CD14-positive monocyte (primary cell): ENCODE data around the gene TAF10. TPM values are rescaled to one million over a fixed set of nuclear protein-coding genes. Genes with fewer than 3 reads are reported as not detected.

ENCODE experiments used
- DNase-seq, 3 donors: peaks; one replicate each; pipeline ENCODE4 v3.0.0-alpha.2; 2011 to 2022
- H2AFZ ChIP-seq: 2 replicates; pipeline ENCODE4 v1.6.0; 2012; ENCODE audit warnings: mild to moderate bottlenecking, low read depth, low read length, inconsistent platforms; ENCODE audit not compliant: insufficient read depth, poor library complexity, severe bottlenecking
- H3K27ac ChIP-seq, 2 donors: 1 replicate in 1 of 2; 2 replicates in 1 of 2; pipeline ENCODE4 v1.5.1; 2012 to 2013; ENCODE audit warnings: low read length in 2 of 2, control low read depth in 1 of 2, inconsistent platforms in 1 of 2, low read depth in 1 of 2, mild to moderate bottlenecking in 1 of 2
- H3K27me3 ChIP-seq, 2 donors: one replicate each; pipeline versions ENCODE4 v1.6.0 to v1.6.1; 2011 to 2013; ENCODE audit warnings: low read length in 2 of 2; ENCODE audit not compliant: control insufficient read depth in 2 of 2, insufficient read depth in 2 of 2
- H3K36me3 ChIP-seq, 2 donors: replicated peaks in 1 of 2; 1 replicate in 1 of 2; 2 replicates in 1 of 2; pipeline versions ENCODE4 v1.5.1 to v1.6.1; 2012 to 2013; ENCODE audit warnings: low read length in 2 of 2, control low read depth in 1 of 2, inconsistent platforms in 1 of 2, mild to moderate bottlenecking in 1 of 2; ENCODE audit not compliant: insufficient read depth in 2 of 2, control insufficient read depth in 1 of 2
- H3K4me1 ChIP-seq, 2 donors: 1 replicate in 1 of 2; 2 replicates in 1 of 2; pipeline versions ENCODE4 v1.5.1 to v1.6.1; 2012 to 2013; ENCODE audit warnings: low read length in 2 of 2, control low read depth in 1 of 2, inconsistent platforms in 1 of 2, mild to moderate bottlenecking in 1 of 2, moderate library complexity in 1 of 2; ENCODE audit not compliant: insufficient read depth in 2 of 2, control insufficient read depth in 1 of 2
- H3K4me2 ChIP-seq: replicated peaks from 2 replicates; pipeline ENCODE3; 2012; ENCODE audit warnings: low read length, moderate library complexity, mild to moderate bottlenecking; ENCODE audit not compliant: poor library complexity, severe bottlenecking; ENCODE audit errors: extremely low read depth
- H3K4me3 ChIP-seq, 3 experiments: fragments of 200-600 bp in 1 of 3; sonication (generic) in 1 of 3; replicated peaks in 1 of 3; 1 replicate in 2 of 3; 2 replicates in 1 of 3; pipeline ENCODE4 v1.5.1; 2011 to 2013; ENCODE audit warnings: low read length in 3 of 3, mild to moderate bottlenecking in 3 of 3, control low read depth in 2 of 3, low read depth in 2 of 3, inconsistent platforms in 1 of 3, moderate library complexity in 1 of 3
- H3K79me2 ChIP-seq: 2 replicates; pipeline ENCODE4 v1.6.0; 2012; ENCODE audit warnings: mild to moderate bottlenecking, control low read depth, inconsistent platforms, low read length, moderate library complexity; ENCODE audit not compliant: insufficient read depth
- H3K9ac ChIP-seq: 2 replicates; pipeline ENCODE4 v1.6.0; 2017; ENCODE audit warnings: low read length, mild to moderate bottlenecking; ENCODE audit not compliant: insufficient read depth, poor library complexity, severe bottlenecking
- H3K9me3 ChIP-seq, 2 donors: replicated peaks in 1 of 2; 1 replicate in 1 of 2; 2 replicates in 1 of 2; pipeline versions ENCODE4 v1.5.1 to v1.6.1; 2012 to 2013; ENCODE audit warnings: low read length in 2 of 2, control low read depth in 1 of 2; ENCODE audit not compliant: control insufficient read depth in 1 of 2, insufficient read depth in 1 of 2
- H4K20me1 ChIP-seq: 2 replicates; pipeline ENCODE4 v1.6.0; 2012; ENCODE audit warnings: mild to moderate bottlenecking, low read length, control low read depth, moderate library complexity; ENCODE audit not compliant: insufficient read depth
- H3K27ac Mint-ChIP-seq, 7 donors: one replicate each; pipeline ENCODE4 v1.8.0; 2020; ENCODE audit warnings: mild to moderate bottlenecking in 7 of 7, mixed read lengths in 7 of 7, moderate library complexity in 6 of 7, inconsistent platforms in 2 of 7
- H3K27me3 Mint-ChIP-seq, 3 donors: one replicate each; pipeline ENCODE4 v1.8.0; 2021 to 2022; ENCODE audit warnings: low read depth in 3 of 3, mild to moderate bottlenecking in 3 of 3, mixed read lengths in 3 of 3, moderate library complexity in 3 of 3, inconsistent platforms in 1 of 3
- H3K36me3 Mint-ChIP-seq, 2 donors: one replicate each; pipeline ENCODE4 v1.8.0; 2020; ENCODE audit warnings: mixed read lengths in 2 of 2, inconsistent platforms in 1 of 2, mild to moderate bottlenecking in 1 of 2
- H3K4me1 Mint-ChIP-seq: one replicate; pipeline ENCODE4 v1.8.0; 2020; ENCODE audit warnings: mild to moderate bottlenecking, mixed read lengths
- H3K4me3 Mint-ChIP-seq, 2 donors: one replicate each; pipeline ENCODE4 v1.8.0; 2020; ENCODE audit warnings: mild to moderate bottlenecking in 2 of 2, mixed read lengths in 2 of 2, moderate library complexity in 1 of 2
- H3K9me3 Mint-ChIP-seq, 7 donors: one replicate each; pipeline ENCODE4 v1.8.0; 2020 to 2022; ENCODE audit warnings: mixed read lengths in 7 of 7, mild to moderate bottlenecking in 6 of 7, moderate library complexity in 6 of 7, inconsistent platforms in 2 of 7
- CTCF ChIP-seq: fragments of 200-600 bp; IDR thresholded peaks from one replicate; pipeline ENCODE4 v1.8.0; 2022; ENCODE audit warnings: antibody characterized with exemption, mild to moderate bottlenecking
- WGBS: methylation state at CpG from one replicate; pipeline ENCODE4 v1.1.5; 2013; ENCODE audit warnings: missing lambda C conversion rate; ENCODE audit not compliant: insufficient coverage; 5-methylcytosine and 5-hydroxymethylcytosine counted together
- intact Hi-C, 2 donors: fragments of 100-400 bp; cut with micrococcal nuclease; formaldehyde crosslinking; loops; one replicate each; pipeline versions ENCODE4 v1.15.0 to v1.15.1; 2023
- polyA minus RNA-seq: library from RNA; depleted of rRNA, polyadenylated mRNA; stranded (reverse); fragments of >200 nt; gene quantifications from 2 replicates; pipeline ENCODE4 v1.2.3, GENCODE V29; 2012
- polyA plus RNA-seq, 3 donors: library from polyadenylated mRNA; depleted of rRNA in 1 of 3; unstranded in 2 of 3; stranded (reverse) in 1 of 3; fragments of 300-500 nt in 2 of 3; fragments of >200 nt in 1 of 3; fragmentation: Illumina TruSeq in 2 of 3; gene quantifications; 1 replicate in 2 of 3; 2 replicates in 1 of 3; pipeline ENCODE4 v1.2.3, GENCODE V29; 2012 to 2021
- total RNA-seq, 12 experiments: library from RNA in 1 of 12; stranded (reverse) in 1 of 12; fragments of 120-200 nt in 1 of 12; gene quantifications; one replicate each; pipeline ENCODE4 v1.2.4 and lab custom pipeline; 2013 to 2026; ENCODE audit warnings: mixed read lengths in 6 of 12, inconsistent platforms in 1 of 12

Gene TAF10
- total RNA-seq (2013), result 180 TPM
- 100 to 1,000 TPM; 137 to 233 (median 232) TPM for polyA plus RNA-seq
- 41.3 and 111 TPM in 2 replicates for polyA minus RNA-seq
- 2.9 to 27.4 (median 15.4) reads per million in 11 experiments for total RNA-seq (lab: John Stamatoyannopoulos, UW)

GRCh38 chr11:6612213-6613041, at the start of gene TAF10:
Gene TAF10, minus strand, starts transcription at chr11:6612216. Its CDS starts 27 bp downstream, at chr11:6612189.
- H3K27me3 Mint-ChIP-seq, result no peaks in the 10 kb centered on the region
- no peaks in the 10 kb centered on the region for H3K27me3 ChIP-seq
- 0% methylated on average over 30 of the region's 51 CpGs for WGBS
- no peaks in the 10 kb centered on the region for H3K9me3 Mint-ChIP-seq
- peak; percentile 95 to 96 (median 95) for DNase-seq
- peak; percentile 46 for TF ChIP-seq CTCF
- peaks cover 45 to 56% of the 10 kb centered on the region in 2 donors for H3K4me1 ChIP-seq
- peak within 1 kb of the TSS; percentile 93 for H3K9ac ChIP-seq
- H3K36me3 ChIP-seq, result peaks cover 72 to 81% of the 10 kb centered on the region in 2 donors
- peak within 1 kb of the TSS; percentile 96 for H3K4me2 ChIP-seq
- peak within 1 kb of the TSS; percentile 93 to 99 for H3K27ac ChIP-seq
- intact Hi-C loops, result loop anchor here (5.0 to 10.0 kb wide), 5 partner anchors 40 to 380 kb away; partner anchors contain the start of genes FHIP1B (in 2 of the 2), ARFIP2 (in 1 of the 2), CNGA4 (in 1 of the 2) and SMPD1 (in 1 of the 2)
- peaks cover 33% of the 10 kb centered on the region for H3K4me1 Mint-ChIP-seq
- peak within 1 kb of the TSS; percentile 69 to 87 (median 76) for H3K4me3 ChIP-seq
- peak within 1 kb of the TSS; percentile 75 for H2AFZ ChIP-seq
- H4K20me1 ChIP-seq, result peaks cover 31% of the 10 kb centered on the region
- H3K36me3 Mint-ChIP-seq, result peaks cover 39 to 40% of the 10 kb centered on the region in 2 donors
- peaks cover 68% of the 10 kb centered on the region for H3K79me2 ChIP-seq
- peak within 1 kb of the TSS in 6 of 7 donors; percentile 90 to 96 (median 95) for H3K27ac Mint-ChIP-seq
- no peaks in the 10 kb centered on the region for H3K9me3 ChIP-seq
- H3K4me3 Mint-ChIP-seq, result peak within 1 kb of the TSS; percentile 86 to 93

DNA sequence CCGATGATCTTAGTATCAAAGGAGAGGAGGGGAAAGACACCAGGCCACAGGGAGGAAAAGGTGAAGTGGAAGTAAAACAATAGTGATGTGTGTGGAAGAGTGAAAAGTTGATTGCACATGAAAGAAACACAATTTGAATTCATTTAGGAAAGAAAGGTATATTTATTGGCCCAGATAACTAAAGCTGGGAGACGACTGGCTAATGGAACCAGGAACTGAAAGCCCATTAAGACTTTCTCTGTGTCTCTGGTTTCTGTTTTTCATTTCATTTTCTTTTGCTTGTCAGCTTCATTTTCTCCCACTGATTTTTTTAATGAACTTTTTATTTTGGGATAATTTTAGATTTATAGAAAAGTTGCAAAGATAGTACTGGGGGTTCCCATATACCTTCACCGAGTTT, 48.7 kb upstream of the TAF10 start:
- no peak overlapping the region for H2AFZ ChIP-seq
- H3K36me3 ChIP-seq, result no peaks in the 10 kb centered on the region
- H3K27ac Mint-ChIP-seq, result no peak overlapping the region
- H3K79me2 ChIP-seq, result no peaks in the 10 kb centered on the region
- no peak for TF ChIP-seq CTCF
- WGBS, result 62% methylated on average over 2 of the region's 3 CpGs
- no peak overlapping the region for H3K4me3 ChIP-seq
- H4K20me1 ChIP-seq, result no peaks in the 10 kb centered on the region
- peaks cover 0 to 5% of the 10 kb centered on the region in 2 donors for H3K9me3 ChIP-seq
- no peak overlapping the region for H3K4me2 ChIP-seq
- H3K36me3 Mint-ChIP-seq, result no peaks in the 10 kb centered on the region
- peaks cover 16 to 20% (median 17%) of the 10 kb centered on the region in 3 donors for H3K27me3 Mint-ChIP-seq
- H3K4me1 ChIP-seq, result no peaks in the 10 kb centered on the region
- H3K27me3 ChIP-seq, result peaks cover 16 to 17% of the 10 kb centered on the region in 2 donors
- H3K27ac ChIP-seq, result no peak overlapping the region
- peaks cover 9% of the 10 kb centered on the region for H3K4me1 Mint-ChIP-seq
- intact Hi-C loops, result no loop called here
- peaks cover 0 to 4% (median 0%) of the 10 kb centered on the region in 7 donors for H3K9me3 Mint-ChIP-seq
- no peak overlapping the region for H3K4me3 Mint-ChIP-seq
- no peak overlapping the region for H3K9ac ChIP-seq
- DNase-seq, result no peak
